Right lobe of liver (tissue), 6 donors: ENCODE results near the gene ATIC. TPM values are rescaled to one million over a fixed set of nuclear protein-coding genes. Genes with fewer than 3 reads are reported as not detected.

ENCODE experiments used
- ATAC-seq, 4 donors: fragments of 200-7000 bp; cut with Tn5 transposase; one replicate each; pipeline ENCODE4 v1.9.1; 2020; ENCODE audit warnings: mild to moderate bottlenecking in 4 of 4, moderate library complexity in 4 of 4
- DNase-seq, 3 donors: peaks; one replicate each; pipeline ENCODE4 v3.0.0-alpha.2; 2020
- H3K27ac ChIP-seq, 3 donors: fragments of 200-600 bp; one replicate each; pipeline ENCODE4 v1.8.0; 2022
- H3K27me3 ChIP-seq, 2 donors: fragments of 200-600 bp; one replicate each; pipeline ENCODE4 v1.8.0; 2022
- H3K36me3 ChIP-seq, 4 donors: fragments of 200-600 bp; sonication (generic) in 1 of 4; one replicate each; pipeline versions ENCODE4 v1.5.1 to v1.8.0; 2017 to 2022; ENCODE audit warnings: control low read depth in 1 of 4
- H3K4me1 ChIP-seq, 4 donors: fragments of 200-600 bp; sonication (generic) in 1 of 4; one replicate each; pipeline versions ENCODE4 v1.5.1 to v1.8.0; 2017 to 2022; ENCODE audit warnings: control low read depth in 1 of 4
- H3K4me3 ChIP-seq, 3 donors: fragments of 200-600 bp; one replicate each; pipeline ENCODE4 v1.8.0; 2022
- H3K9me3 ChIP-seq, 4 donors: fragments of 200-600 bp; sonication (generic) in 1 of 4; one replicate each; pipeline versions ENCODE4 v1.5.1 to v1.8.0; 2017 to 2022; ENCODE audit warnings: control low read depth in 1 of 4
- POLR2A ChIP-seq: fragments of 450-650 bp; IDR thresholded peaks from one replicate; pipeline ENCODE4 v1.6.1; 2017; ENCODE audit warnings: antibody characterized with exemption, mild to moderate bottlenecking
- WGBS: methylation state at CpG from one replicate; pipeline ENCODE4 v1.1.6; 2018; ENCODE audit warnings: low coverage, low lambda C conversion rate; ENCODE audit not compliant: insufficient coverage; ENCODE audit errors: missing lambda C conversion rate; 5-methylcytosine and 5-hydroxymethylcytosine counted together
- intact Hi-C, 2 donors: fragments of 100-400 bp; cut with DNase I; formaldehyde crosslinking; loops; one replicate each; pipeline versions ENCODE4 v1.11.2 to v1.14.1; 2022
- total RNA-seq, 6 experiments: library from RNA; depleted of rRNA in 2 of 6; stranded (reverse); fragments of >200 nt in 2 of 6; fragmentation: NEBNext Ultra II Directional in 3 of 6; extraction: Animal tissue kit (Norgen Biotek cat#: 25700) in 3 of 6; gene quantifications; one replicate each; pipeline versions ENCODE4 v1.1.0 to v1.2.4, GENCODE V29; 2016 to 2023
- TF ChIP-seq, protein P1 (sequence below), 4 donors: fragments of 200-600 bp in 3 of 4; fragments of 450-650 bp in 1 of 4; IDR thresholded peaks; one replicate each; pipeline versions ENCODE4 v1.5.1 to v1.8.0; 2016 to 2022; ENCODE audit warnings: antibody characterized with exemption in 4 of 4, mild to moderate bottlenecking in 2 of 4
- donor health status: DM: no; HTN: yes; CAD: no.
- donor health status: DM: no; HTN: no; CAD: no.
- donor health status: DM: no; HTN: no; CAD: no.
- donor health status: DM: no; HTN: yes; CAD: no.
- donor health status: DM: no; HTN: yes; CAD: no.

Gene ATIC
- total RNA-seq, 6 experiments from 2014 or later, result 38.8 to 57.3 (median 43.0) TPM

DNA sequence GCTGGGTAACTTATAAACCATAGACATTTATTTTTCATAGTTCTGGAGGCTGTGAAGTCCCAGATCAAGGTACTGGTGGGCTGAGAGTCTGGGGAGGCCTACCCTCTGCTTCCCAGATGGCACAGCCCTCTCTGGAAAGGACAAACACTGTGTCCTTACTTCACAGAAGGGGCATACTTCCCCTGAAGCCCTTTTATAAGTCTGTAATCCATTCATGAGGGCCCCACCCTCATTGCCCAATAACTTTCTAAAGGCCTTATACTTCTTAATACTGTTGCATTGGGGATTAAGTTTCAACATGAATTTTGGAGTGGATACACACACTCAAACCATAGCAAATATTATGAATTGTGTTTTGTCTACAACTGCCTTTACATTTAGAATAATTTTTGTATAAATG is 36.0 kb downstream of the ATIC start:
- no peaks in the 10 kb centered on the region for H3K9me3 ChIP-seq
- intact Hi-C loops, result no loop called here
- ATAC-seq (no peak), DNase-seq (no peak)
- no peaks in the 10 kb centered on the region for H3K27me3 ChIP-seq
- no peak overlapping the region for H3K27ac ChIP-seq
- TF ChIP-seq, protein P1, sequence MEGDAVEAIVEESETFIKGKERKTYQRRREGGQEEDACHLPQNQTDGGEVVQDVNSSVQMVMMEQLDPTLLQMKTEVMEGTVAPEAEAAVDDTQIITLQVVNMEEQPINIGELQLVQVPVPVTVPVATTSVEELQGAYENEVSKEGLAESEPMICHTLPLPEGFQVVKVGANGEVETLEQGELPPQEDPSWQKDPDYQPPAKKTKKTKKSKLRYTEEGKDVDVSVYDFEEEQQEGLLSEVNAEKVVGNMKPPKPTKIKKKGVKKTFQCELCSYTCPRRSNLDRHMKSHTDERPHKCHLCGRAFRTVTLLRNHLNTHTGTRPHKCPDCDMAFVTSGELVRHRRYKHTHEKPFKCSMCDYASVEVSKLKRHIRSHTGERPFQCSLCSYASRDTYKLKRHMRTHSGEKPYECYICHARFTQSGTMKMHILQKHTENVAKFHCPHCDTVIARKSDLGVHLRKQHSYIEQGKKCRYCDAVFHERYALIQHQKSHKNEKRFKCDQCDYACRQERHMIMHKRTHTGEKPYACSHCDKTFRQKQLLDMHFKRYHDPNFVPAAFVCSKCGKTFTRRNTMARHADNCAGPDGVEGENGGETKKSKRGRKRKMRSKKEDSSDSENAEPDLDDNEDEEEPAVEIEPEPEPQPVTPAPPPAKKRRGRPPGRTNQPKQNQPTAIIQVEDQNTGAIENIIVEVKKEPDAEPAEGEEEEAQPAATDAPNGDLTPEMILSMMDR (IDR thresholded peaks at IDR 0.05), result no peak
- TF ChIP-seq POLR2A, result no peak
- no peaks in the 10 kb centered on the region for H3K4me1 ChIP-seq
- no peak overlapping the region for H3K4me3 ChIP-seq
- H3K36me3 ChIP-seq, result peaks cover 3 to 67% (median 32%) of the 10 kb centered on the region in 4 donors

DNA sequence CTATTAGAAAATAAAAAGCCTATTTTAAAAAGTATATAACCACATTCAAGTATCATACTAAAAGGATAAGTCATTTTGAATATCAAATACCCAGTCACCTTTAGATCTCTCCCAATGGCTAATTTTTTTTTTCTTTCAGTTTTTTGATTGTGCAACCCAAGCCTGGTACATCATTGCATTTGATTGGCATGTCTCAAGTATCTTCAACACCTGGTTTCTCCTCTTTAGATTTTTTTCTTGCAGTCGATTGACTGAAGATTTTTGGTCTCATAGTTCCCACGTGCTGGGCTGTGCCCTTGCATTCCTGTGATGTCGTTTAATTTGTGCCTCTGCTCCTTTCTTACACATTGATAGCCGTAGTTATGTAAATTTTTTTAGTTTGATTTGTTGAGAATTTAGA is 40.7 kb downstream of the ATIC start:
- ATAC-seq (no peak), DNase-seq (no peak)
- no peak overlapping the region for H3K27ac ChIP-seq
- 61% methylated on average over 4 of the region's 4 CpGs for WGBS
- H3K27me3 ChIP-seq, result no peaks in the 10 kb centered on the region
- intact Hi-C loops, result no loop called here
- no peaks in the 10 kb centered on the region for H3K9me3 ChIP-seq
- H3K4me1 ChIP-seq, result no peaks in the 10 kb centered on the region
- no peak for TF ChIP-seq POLR2A
- TF ChIP-seq, protein P1 (IDR thresholded peaks at IDR 0.05), result no peak
- H3K4me3 ChIP-seq, result no peak overlapping the region
- H3K36me3 ChIP-seq, result peaks cover 0 to 27% (median 10%) of the 10 kb centered on the region in 4 donors

DNA sequence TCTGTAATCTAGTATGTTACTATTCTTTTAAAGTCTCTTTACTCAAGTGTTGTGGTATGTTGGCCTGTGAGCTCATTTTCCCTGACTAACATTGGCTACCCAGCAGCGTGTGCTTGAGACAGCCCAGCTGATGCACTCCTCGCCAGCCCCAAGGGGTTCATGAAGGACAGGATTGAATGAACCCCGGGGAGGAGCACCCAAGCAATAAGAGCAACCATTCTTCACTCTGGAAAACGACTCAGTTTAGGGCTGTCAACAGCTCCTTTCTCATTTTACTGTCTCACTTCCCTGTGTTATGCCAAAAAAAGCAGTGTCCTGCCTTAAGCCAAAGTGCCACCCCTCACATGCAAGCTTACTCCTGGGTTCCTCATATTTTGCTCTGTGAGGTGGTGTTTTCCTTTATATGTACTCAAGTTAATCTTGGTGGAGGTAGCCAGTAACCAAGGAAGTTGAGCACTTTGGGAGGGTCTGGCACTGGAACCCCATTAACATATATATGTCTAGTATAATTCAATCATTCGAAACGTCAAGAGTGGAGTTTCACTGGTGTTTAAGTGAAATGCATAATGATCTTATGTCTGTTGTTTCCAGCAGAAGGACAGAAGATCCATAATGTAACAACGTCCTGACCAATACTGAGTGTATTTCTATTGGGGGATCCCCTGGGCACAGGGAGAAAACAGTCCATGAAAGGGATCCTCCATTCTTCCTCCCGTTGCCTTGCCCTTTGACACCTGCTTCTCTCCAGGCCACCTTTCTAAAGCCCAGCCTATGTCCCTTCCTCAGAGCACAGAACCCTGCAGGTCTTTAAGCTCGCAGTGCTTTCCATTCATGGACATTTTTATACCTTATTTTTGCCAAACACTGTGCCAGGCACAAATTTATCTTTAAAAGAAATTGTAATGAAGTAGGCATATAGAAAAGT is 43.2 kb downstream of the ATIC start:
- WGBS, result 84% methylated on average over 9 of the region's 9 CpGs
- no peak for ATAC-seq
- Histone ChIP-seq H3K9me3 (no peaks in the 10 kb centered on the region), H3K36me3 (peaks cover 0 to 5% (median 2%) of the 10 kb centered on the region in 4 donors), H3K4me3 (no peak overlapping the region), H3K27me3 (no peaks in the 10 kb centered on the region), H3K27ac (no peak overlapping the region), H3K4me1 (no peaks in the 10 kb centered on the region)
- no peak for TF ChIP-seq POLR2A
- TF ChIP-seq, protein P1 (IDR thresholded peaks at IDR 0.05), result no peak
- intact Hi-C loops, result no loop called here
- no peak for DNase-seq

DNA sequence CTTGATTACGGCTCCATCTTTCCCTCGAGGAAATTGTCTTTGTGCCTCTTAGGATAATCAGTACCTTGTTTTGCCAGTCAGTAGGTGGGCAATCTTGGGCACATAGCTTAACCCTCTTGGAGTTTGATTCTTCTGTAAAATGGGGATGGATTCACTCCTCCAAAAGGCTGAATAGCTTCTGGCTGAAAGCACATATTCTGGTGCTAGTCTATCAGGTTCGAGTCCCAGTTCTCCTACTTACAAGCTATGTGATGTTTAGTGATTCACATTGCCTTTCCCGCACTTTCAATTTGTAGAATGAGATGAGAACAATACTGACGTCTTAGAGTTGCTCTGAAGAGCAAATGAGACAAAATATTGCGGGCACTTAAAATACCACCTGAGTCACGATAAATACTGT is 43.9 kb downstream of the ATIC start:
- TF ChIP-seq, protein P1 (IDR thresholded peaks at IDR 0.05), result no peak
- no peak for TF ChIP-seq POLR2A
- intact Hi-C loops, result no loop called here
- no peaks in the 10 kb centered on the region for H3K4me1 ChIP-seq
- WGBS, result 81% methylated on average over 7 of the region's 7 CpGs
- no peak overlapping the region for H3K4me3 ChIP-seq
- no peaks in the 10 kb centered on the region for H3K9me3 ChIP-seq
- ATAC-seq, result no peak
- no peak for DNase-seq
- no peaks in the 10 kb centered on the region for H3K27me3 ChIP-seq
- H3K27ac ChIP-seq, result no peak overlapping the region
- peaks cover 0 to 10% (median 5%) of the 10 kb centered on the region in 4 donors for H3K36me3 ChIP-seq
